CD4-positive, alpha-beta T cell treated with Interferon gamma for 1 hour (primary cell): ENCODE results near the gene ZFP36.

Experiments used
- DNase-seq: peaks from one replicate; pipeline ENCODE4 v3.0.0-alpha.2; 2020

ZFP36 gene

GRCh38 chr19:39405958-39406655 lies 540 bp upstream of the ZFP36 start:
- peak; percentile 96 for DNase-seq

DNA sequence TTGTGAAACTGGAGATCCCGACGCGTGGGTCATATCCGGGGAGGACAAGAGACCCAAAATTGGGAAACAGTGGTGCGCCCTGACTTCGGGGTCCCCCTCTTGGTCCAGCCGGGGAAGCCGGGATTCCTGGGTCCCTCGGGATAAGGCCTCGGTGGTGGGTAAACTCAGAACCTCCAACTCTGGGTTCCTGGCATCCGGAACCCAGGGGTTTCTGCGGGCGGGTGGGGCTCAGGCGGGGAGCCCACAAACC lies 688 bp downstream of the ZFP36 start:
- no peak for DNase-seq

DNA sequence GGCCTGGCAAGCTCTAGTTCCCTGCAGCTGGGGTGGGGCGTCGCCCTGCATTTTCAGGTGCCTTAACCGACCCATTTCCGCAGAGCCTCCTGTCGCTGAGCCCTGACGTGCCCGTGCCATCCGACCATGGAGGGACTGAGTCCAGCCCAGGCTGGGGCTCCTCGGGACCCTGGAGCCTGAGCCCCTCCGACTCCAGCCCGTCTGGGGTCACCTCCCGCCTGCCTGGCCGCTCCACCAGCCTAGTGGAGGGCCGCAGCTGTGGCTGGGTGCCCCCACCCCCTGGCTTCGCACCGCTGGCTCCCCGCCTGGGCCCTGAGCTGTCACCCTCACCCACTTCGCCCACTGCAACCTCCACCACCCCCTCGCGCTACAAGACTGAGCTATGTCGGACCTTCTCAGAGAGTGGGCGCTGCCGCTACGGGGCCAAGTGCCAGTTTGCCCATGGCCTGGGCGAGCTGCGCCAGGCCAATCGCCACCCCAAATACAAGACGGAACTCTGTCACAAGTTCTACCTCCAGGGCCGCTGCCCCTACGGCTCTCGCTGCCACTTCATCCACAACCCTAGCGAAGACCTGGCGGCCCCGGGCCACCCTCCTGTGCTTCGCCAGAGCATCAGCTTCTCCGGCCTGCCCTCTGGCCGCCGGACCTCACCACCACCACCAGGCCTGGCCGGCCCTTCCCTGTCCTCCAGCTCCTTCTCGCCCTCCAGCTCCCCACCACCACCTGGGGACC lies 1.2 kb downstream of the ZFP36 start:
- peak; percentile 76 for DNase-seq

- peak; percentile 63 for DNase-seq
Observed at GRCh38 chr19:39408392-39409207, 2.0 kb downstream of the ZFP36 start.

DNA sequence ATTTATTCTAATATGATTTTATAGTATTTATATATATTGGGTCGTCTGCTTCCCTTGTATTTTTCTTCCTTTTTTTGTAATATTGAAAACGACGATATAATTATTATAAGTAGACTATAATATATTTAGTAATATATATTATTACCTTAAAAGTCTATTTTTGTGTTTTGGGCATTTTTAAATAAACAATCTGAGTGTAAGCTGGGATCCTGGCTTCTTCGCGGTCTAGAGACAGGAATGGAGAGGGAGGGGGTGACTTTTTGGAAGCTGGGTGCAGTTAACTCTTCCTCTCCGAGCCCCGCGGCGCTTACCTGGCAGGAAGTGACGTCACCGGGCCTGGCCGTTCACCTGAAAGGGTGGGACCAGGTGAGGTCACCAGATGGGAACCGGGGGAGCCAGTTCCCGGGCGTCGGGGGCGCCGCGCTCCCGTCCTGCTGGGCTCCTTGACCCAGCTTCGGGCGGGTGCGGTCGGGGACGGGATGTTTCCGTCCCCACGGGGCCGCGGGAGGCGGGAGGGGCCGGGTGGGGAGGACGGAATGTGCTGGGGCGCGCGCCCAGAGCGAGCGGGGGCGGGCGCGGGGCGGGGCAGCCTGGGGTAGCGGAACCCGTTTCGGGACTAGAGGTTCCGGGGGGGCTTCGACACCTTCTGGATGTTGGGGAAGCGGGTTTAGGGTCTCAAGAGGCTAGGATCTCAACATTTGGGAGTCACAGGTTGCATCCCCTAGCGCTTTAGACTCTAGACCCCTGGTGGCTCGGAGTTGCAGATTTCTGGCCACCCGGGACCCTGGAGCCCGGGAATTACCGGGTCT lies 2.8 kb downstream of the ZFP36 start:
- DNase-seq, result peak; percentile 96

DNA sequence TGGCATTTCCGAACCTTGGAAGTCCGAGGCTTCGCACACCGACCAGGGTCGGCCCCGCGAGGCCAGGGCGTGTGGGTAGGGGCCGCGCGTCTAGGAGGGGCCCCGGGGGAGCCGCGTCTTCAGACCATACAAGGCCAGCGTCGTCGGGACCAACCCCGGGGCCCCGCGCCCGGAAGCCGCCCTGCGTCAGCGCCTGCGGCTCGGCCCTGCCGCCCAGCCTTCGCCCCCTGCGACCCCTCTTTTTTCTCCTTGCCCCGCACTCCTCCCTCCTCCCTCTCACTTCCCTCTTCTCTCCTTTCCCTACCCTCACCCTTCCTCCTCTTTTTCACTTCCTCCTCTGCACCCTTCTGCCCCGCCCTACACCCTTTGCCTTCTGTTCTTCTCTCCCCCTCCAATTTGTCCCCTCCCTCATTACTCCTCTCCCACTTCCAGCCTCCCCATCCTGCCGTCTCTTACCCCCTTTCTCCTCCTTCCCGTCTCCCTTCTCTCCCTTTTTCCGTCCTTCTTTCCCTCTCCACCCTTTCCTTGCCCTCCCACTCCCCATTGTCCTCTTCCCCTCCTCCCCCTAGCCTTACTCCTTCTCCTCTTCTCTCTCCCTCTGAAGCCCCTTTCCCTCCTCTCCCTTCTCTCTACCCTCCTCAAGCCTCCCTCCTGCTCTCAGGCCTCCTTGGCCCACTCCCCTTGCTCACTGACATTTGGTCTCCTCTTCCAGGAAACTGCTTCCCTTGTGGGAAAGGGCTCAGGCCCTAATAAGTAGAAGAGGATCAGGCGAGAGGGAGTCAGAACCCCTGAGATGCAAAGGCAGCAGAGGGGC lies 3.6 kb downstream of the ZFP36 start:
- DNase-seq, result peak; percentile 92

DNA sequence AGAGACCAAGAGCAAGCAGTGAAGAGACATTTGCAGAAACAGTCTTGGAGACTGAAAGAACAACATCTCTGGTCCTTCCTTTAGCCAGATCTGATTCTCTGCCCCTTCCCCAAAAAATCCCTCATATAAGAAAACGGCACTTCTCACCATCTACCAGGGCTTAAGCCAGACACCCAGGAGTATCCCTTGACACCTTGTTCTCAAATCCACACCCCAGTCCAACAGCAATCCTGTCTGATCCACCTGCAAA lies 4.1 kb downstream of the ZFP36 start:
- DNase-seq, result no peak

DNA sequence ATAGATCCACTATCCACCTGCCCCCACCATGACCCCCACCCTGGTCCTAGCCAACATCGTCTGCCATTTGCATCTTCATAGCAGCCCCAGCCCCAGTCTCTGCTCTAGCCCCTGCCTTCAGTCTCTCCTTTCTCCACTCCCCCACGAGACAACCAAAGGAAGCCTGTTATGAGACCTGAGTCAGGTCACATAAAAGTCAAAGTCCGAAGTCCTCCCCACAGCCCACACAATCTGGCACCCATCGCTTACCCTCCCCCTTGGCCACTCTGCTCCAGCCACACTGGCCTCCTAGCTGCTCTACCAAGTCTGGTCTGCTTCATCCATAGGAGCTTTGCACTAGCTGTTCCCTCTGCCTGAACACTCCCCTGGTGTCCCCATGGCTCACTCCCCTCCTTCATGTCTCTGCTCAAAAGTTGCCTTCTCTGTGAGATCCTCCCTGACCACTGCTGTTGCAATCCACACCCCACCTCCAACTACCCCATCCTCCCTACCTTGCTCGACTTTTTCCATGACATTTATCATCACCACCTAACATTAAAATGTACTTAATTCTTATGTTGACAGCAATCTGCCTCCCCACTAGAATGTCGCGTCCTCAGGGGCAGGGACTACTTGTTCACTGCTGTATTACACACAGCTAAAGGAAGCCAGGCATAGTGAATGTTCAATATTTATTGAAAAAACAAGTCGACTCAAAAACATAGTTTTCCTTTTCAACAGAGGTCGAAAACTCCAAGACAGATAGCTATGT lies 4.6 kb downstream of the ZFP36 start:
- DNase-seq, result peak; percentile 77

- DNase-seq, result peak; percentile 91
Observed at GRCh38 chr19:39411832-39412099, 5.1 kb downstream of the ZFP36 start.

DNA sequence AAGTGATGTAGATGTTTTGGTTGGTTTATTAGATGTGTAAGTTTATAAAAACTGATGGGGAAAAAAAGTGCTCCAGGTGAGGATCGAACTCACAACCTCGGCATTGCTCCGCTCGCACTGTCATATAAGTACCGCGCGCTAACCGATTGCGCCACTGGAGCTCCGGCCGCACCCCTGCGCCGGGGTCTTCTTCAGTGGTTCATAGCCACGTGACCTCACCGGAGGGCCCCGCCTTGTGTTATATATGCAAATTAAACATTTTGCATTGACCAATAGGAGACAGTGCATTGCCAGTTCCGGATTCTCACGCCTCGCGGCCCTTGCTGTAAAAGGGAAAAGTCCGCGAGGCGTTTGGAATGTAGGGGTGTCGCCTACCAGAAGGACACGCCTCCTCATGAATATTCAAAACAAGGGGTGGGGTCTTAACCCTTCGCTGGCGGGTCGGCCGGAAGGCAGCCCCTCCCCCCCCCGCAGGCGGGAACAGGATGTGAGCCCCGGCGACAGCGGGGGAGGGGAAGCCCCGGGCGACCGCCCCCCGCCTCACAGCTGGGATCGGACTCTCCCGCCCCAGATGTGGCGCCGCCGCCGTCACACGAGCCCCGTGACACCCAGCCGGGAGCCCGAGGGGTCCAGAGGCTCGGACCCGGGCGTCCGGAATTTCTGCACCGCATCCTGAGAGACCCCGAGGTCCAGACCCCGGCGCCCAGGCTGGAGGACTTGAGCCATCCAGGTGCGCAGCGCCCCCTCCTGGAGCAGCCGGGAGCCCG lies 5.6 kb downstream of the ZFP36 start, which contains the start of gene PLEKHG2:
TSS of gene PLEKHG2 (plus strand) at position 570 of the 767 bp plus-strand sequence. CDS start 1,418 bp downstream, outside the sequence.
- DNase-seq, result peak; percentile 98

GRCh38 chr19:39412867-39413271 lies 6.2 kb downstream of the ZFP36 start:
- DNase-seq, result no peak

- DNase-seq, result peak; percentile 47
Observed at GRCh38 chr19:39413272-39413910, 6.7 kb downstream of the ZFP36 start.

GRCh38 chr19:39413911-39414608 lies 7.4 kb downstream of the ZFP36 start:
- no peak for DNase-seq

DNA sequence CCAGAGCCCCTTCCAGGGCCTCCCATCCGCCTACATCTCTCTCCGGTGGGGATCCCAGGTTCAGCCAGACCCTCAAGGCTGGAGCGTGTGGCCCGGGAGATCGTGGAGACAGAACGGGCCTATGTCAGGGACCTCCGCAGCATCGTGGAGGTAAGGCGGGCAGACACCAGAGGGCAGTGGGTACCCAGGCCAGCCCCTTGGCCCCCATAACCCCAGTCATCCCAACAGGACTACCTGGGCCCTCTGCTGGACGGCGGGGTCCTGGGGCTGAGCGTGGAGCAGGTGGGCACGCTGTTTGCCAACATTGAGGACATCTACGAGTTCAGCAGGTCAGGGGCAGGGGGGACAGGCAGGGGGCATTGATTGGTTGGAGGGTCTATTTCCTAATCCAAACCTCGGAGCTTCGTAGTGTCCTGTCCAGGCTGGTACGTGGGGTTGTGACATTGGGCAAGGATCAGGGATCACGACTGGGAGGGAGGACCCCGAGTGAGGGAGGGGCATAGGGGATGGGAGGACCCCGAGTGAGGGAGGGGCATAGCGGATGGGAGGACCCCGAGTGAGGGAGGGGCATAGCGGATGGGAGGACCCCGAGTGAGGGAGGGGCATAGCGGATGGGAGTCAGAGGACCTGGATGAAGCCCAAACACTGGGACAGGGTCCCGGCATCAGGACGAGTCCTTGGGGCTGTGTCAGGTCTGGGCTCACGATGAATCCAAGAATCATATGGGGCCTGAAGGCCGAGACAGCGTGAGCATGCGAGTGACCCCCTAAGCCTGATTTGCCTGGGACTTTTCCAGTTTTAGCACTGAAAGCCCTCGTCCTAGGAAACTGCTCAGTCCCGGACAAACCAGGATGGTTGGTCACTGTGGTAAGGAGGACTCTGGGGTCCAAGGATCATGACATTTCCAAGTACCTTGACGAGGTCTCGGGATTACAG lies 8.7 kb downstream of the ZFP36 start:
- DNase-seq, result no peak

DNA sequence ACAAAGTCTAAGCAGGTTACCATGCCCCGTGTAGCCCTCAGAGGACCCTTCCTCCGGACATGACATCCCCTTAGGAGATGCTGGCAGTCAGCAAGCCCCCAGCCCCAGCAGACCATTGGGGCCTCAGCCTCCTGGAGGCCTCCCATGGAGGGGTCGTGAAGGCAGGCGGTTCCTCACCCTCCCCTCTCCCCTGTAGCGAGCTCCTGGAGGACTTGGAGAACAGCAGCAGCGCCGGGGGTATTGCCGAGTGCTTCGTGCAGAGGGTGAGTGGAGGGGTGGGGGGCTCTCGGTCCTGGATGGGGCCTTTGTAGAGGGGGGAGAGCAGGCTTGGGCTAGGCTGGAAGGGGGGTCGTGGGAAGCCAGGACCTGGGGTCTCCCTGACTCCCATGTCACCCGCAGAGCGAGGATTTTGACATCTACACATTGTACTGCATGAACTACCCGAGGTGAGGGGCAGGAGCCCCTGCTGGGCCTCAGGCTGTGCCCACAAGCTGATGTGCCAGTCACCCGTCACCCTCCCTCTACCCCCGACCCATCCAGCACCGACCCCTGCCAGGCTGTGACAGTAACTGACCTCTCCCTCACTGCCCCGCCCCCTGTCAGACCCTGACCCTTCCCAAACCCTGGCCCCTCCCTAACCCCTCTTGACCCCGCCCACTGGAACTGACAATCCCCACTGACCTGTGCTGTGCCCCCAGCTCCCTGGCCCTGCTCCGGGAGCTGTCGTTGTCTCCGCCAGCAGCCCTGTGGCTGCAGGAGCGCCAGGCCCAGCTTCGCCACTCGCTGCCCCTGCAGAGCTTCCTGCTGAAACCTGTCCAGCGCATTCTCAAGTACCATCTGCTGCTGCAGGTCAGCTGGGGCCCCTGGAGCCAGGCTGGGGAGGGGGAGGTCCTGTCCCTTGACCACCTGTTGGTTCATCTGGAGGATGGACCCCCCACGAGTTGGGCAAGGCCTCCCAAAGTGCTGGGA lies 9.8 kb downstream of the ZFP36 start:
- DNase-seq, result no peak

DNA sequence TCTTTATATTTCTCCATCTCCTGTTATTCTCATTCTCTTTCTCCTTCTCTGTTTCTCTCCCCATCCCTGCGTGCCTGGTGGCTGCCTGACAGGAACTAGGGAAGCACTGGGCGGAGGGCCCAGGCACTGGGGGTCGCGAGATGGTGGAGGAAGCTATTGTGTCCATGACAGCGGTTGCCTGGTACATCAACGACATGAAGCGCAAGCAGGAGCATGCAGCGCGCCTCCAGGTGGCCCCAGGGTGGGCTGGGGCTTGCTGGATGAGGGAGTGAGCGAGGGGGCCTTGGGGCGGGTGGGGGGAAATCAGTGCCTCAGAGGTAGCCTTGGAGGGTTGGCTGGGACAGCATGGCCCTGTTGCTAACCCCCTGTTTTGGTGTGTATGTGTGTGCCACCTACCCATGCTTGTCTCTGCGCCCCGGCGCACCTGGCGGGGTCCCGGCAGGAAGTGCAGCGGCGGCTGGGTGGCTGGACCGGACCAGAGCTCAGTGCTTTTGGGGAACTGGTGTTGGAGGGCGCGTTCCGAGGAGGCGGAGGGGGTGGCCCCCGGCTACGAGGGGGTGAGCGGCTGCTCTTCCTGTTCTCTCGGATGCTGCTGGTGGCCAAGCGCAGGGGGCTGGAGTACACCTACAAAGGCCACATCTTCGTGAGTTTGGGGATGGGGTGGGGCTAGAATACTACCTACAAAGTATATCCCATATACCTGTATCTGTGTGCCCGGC lies 11.0 kb downstream of the ZFP36 start:
- DNase-seq, result no peak

DNA sequence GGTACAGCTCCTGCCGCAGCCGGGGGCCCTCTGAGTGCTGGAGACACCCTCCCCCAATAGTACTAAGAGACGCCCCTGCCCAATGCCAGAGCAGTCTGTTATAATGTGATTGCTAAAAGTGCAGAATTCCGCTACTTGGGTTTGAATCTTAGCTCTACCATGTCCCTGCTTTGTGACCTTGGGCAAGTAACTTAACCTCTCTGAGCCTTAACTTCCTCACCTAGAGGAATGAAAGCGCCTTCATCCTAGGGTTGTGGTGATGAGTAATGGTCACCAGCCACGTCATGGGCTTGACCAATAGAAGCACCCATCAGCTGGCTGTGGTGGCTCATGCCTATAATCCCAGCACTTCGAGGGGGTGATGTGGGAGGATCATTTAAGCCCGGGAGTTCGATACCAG lies 12.4 kb downstream of the ZFP36 start:
- no peak for DNase-seq
